Renal pelvis (tissue), 4 donors: ENCODE results near the gene ABLIM3. TPM values are rescaled to one million over a fixed set of nuclear protein-coding genes. Genes with fewer than 3 reads are reported as not detected.

Experiments
- DNase-seq: peaks from one replicate; pipeline ENCODE4 v3.0.0-alpha.2; 2013
- polyA plus RNA-seq, 3 donors: library from polyadenylated mRNA; unstranded; fragments of 120-200 nt; gene quantifications; one replicate each; pipeline ENCODE4 v1.2.1, GENCODE V29; 2013; ENCODE audit not compliant: insufficient read length in 3 of 3

The ABLIM3 gene
- polyA plus RNA-seq, 3 donors = 1.1 to 1.3 (median 1.3) TPM

DNA sequence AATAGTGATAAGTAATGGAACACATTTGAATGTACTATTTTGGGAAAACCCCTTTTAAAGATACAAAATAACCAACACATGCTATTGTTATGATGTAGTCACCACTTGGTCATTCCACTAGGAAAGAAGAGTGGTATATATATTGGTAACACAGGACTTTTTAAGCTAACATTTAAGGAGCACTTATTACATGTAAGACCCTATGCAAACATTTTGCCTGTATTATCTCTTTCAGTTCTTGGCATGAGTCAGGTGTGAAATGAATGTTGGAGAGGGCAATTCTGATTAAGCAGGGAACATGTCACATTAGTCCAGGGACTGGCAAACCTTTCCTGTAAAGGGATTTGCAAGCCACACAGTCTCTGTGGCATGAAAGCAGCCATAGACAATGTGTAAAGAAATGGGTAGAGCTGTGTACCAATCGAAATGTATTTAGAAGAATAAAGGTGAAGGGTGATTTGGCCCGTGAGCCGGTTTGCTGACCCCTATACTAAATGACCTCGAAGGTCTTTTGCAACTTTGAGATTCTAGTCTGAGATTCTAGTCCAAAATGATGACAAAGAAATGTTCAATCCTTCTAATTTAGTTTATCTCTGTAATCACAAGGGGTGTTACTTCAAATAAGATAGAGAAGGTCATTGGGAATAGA, 15.3 kb downstream of the ABLIM3 start:
- DNase-seq = no peak

DNA sequence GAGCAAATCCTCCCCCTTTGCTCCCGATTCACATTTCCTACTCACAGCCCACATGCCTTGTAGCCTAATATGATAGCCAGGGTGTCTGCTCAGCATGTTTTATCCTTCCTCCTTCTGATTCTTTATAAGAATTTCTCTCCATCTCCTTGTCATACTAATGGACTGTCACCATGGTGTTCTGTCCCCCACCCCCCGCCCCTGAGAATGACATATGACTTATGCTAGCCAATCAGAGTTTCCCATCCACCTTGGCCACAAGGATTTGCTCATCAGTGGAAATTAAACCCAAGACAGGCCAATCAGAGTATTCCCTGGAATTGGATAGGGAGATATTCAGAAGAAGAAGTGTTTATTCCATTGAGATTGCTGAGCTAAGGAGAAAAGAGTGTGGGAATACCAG, 16.0 kb downstream of the ABLIM3 start:
- no peak for DNase-seq

DNA sequence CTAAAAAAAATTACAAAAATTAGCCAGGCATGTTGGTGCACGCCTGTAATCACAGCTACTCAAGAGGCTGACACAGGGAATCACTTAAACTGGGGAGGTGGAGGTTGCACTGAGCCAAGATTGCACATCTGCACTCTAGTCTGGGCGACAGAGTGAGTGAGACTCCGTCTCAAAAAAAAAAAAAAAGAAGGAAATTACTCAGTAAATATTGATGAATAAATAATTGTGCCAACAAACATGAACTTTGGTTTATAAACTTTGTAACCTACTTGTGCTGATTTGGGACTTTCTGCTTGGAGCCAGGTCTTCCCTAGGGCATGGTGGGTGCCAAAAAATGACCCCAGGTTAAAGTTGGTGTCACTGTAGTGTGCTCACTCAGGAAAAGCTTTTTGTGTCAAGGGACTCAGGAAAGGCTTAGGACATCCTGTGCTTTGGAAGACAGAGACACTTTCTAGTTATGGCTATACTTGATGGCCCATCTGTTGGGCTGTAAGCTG, 19.0 kb downstream of the ABLIM3 start:
- DNase-seq = no peak

DNA sequence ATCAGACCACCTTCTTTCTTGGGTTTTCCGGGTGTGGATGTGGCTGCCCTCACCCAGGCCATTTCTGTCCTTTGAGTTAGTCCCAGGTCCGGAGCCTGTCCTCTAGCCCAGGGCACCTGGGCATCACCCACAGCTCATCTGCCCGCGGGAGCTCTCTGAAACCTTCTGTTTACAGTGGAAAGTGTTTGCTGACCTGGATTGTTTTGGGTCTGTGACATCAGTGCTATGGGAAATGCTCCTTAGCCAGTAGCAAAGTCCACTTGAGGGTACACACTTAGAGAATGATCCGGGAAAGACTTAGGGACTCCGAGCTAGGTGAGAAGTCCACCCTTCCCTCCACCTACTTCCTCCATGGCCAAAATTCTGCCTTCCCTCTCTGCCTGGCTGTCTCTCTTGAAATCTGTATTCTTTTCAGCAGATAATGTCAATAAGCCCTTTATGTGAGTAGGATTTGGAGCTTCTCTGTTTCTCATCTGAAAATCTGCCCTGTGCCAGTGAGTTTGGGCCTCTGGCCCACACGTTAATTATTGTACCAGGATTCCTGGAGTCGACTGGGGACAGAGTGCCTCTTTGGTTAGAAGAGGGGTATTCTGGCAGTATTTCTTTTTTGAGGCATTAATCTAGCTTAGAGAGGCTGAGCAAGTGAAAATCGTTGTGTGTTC, 19.9 kb downstream of the ABLIM3 start:
- DNase-seq = no peak

DNA sequence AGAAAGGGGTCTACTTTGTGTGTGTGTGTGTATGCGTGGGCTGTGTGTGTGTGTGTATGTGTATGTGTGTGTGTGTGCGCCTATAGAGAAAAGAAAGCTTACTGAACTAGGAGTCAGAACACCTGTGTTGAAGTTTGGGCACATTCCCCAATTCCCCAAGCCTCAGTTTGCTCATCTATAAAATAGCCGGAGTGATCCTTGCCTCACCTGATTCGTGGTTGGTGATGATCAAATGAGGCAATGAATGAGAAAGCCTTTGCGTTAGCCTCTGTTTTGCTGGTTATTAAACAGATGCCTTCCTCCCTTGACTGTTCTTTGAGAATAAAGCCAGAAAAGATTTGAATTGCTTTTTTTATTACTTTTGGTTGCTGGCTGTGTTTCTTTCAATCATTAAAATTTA, 20.6 kb downstream of the ABLIM3 start:
- DNase-seq = no peak

DNA sequence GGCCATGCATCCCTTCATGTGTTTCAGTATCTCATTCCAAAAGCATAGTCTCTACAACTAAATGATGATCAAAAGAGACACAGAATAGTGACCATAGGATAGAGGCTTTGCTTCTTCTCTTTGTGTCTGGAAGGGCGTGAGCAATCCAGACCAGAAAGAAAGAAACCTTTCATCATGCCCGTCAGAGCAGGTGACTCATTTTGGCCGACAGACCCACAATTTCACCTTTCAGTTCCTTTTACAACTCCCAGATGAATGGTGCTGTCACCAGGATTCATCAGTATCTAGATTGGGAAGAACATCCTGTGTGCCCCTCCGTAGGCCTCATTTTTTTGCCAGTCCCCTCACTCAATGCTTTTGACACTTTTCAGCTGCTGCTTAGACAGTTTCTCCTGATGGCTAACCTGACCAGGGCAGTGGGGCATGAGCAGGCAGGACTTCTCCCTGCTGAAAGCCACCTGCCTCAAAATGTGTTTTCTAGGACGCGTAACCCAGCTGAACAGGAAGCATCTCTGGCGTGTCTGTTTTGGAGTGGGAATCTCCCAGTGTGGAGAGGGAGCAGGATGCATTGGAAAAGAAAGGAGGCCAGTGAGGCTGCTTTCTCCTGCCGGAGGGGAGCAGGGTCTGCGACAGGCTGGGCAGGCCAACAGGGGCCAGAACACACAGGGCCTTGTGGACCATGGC, 21.2 kb downstream of the ABLIM3 start:
- no peak for DNase-seq

DNA sequence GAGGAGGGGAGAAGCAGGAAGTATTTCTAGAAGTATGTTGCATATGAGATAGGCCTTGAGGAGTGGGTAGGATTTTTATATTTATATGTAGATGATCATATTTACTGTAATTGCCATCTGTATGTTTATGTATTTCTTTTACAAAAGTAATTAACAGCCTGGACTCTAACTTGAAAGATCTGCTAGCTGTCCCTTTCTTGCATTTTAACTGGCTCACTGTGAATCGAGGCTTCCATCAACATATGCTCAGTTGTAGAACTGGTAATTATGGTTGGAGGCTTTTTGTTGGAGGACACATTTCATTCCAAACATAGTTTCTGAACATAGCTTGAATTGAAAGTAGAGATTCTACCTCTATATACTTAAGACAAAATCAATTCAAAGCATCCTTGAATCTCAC, 23.4 kb downstream of the ABLIM3 start:
- DNase-seq = no peak

DNA sequence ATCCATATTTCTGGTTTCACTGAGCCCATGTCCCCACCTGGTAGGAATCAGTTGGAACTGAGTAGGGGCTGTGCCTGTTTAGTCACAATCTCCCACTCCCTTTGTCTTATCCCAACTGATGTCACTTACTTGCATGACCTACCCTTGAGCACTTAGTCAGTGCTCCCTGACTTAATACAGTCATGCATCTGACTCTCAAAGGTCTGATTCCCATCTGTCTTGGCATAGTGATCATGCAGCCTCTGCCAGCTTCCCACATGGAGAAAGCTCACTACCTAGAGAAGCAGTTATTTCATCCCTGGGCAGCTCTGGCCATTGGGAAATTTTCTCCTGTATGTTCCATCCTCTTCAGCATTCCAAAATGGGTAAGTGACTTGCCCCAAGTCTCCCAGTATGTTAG, 24.8 kb downstream of the ABLIM3 start:
- no peak for DNase-seq

DNA sequence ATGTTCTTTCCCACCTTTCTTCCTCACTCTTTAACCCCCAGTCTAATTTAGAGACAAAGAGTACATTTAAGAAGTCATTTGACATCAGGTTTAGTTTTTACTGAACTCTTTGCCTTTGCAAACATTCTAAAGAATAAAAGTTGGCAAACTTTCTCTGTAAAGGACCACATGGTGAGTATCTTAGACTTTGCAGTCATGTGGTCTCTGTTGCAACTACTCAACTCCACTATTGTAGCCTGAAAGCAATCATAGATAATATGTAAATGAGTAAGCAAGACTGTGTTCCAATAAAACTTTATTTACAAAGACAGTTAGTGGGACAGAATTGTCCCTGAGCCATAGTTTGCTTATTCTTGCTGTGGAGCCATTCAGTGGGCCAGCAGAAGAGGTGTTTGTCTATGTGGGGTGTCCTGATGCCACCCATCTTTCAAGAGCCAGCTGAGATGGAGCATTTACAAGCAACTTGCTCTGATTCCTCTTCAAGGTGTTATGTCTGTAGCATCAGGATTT, 25.4 kb downstream of the ABLIM3 start:
- no peak for DNase-seq

DNA sequence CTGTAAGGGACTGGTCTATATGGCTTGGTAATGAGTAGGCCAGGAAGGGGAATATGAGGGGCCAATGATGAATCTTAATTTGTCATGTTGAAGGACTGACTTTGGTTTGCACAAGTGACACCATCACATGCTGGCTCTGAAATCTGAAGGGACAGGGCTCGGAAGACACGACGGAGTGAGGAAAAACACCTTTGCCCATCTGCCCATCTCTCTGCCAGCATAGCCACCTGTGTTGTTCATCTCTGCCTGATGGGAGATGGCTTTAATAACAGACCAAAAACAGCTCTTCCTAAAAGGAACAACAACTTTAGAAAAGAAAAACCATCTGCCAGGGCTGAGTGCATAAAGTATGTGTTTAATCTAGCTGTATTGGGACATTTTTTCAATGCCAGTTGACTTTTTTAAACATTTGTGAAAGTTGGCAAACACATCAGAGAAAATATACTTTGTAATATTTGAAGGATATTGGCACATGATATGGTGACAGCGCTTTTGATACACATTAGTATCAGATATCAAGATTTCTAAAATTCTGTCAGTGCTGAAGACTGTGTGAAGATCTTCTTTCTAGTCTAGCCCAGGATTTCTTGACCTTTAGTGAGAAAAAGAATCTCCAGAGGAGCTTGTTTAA, 27.1 kb downstream of the ABLIM3 start:
- no peak for DNase-seq

DNA sequence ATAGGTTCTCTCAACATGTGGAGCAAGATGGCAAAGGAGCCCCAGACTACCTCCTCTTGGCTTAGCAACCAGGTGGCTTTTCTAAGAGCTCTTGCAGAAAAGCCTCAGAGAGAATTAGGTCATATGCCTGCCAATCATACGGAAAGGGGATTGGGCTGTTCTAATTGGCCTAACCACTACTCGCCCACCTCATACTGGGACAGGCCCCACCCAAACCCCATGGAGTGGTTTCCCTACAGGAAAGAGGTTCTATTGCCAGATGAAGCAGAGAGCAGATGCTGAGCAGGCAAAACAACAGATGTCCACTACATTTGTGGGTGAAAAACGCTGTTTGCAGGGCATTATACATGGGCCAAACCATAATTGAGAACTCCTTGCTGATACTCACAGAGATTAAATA, 29.0 kb downstream of the ABLIM3 start:
- no peak for DNase-seq

DNA sequence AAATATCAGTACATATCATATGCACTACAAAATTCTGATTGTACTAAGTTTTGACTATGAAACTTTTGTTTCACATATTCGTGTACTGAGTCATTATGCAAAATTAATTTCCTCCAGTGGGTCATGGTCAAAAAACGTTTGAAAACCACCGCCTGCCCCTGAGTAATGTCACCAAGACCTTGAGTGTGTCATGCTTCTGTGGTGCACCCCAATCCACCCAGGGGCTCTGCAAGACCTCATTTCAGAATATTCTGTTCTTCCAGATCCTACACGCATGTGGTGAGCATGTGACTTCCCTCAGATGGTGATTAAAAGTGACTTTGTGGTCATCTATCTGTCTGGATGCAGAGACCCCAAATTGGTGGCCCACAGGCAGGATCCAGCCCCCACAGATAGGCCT, 31.0 kb downstream of the ABLIM3 start:
- DNase-seq = no peak

DNA sequence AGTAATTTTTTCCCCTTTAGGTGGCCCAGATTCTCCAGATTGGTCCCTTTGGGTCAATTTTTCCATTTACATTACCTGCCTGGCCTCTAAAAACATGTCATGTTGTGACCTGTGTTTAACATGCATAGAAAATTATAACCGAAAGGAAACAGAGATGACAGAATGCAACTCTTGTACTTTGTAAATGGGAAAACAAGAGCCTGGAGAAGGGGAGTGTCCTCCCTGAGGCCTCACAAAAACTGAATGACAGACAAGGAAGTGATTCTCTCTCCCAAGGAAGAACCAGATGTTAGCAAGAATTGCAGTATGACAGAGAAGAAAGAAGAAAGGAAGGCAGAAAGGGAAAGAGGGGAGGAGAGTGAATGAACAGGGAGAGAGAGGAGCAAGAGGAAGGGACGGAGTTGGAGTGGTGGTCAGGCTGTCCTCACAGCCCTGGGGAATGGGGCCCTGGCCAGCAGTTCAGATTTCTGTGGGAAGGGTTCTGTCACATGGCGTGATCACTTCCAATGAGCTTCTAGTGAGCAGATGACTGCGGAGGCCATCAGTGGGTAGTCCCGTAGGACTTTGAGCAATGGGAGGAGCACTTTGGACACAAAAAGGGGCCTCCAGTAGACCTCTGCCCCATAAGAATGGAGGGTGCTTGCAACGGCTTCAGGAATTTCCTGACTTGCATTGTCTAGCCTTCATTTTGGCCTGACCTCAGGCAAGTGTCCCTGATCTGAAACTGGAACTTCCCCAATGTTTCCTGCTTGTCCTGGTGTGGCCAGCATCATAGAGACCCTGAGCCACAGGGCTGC, 31.6 kb downstream of the ABLIM3 start:
- DNase-seq = no peak

DNA sequence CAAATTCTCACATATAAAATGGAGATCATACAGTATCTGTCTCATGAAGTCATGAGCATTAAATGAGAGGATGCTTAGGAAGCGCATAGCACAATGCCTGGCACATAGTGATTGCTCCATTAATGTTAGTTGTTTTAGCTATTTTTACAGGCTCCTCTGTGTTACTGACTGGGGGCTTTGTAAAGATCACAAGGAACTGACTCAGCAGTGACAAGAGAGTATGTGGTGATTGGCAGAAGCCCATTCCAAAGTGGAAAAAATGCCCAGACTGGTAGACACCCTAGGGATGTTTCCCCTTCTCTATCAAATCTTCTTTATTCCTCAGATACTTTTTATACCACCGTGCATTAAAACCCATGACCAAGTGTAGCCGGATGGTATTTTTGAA, 33.5 kb downstream of the ABLIM3 start:
- no peak for DNase-seq

DNA sequence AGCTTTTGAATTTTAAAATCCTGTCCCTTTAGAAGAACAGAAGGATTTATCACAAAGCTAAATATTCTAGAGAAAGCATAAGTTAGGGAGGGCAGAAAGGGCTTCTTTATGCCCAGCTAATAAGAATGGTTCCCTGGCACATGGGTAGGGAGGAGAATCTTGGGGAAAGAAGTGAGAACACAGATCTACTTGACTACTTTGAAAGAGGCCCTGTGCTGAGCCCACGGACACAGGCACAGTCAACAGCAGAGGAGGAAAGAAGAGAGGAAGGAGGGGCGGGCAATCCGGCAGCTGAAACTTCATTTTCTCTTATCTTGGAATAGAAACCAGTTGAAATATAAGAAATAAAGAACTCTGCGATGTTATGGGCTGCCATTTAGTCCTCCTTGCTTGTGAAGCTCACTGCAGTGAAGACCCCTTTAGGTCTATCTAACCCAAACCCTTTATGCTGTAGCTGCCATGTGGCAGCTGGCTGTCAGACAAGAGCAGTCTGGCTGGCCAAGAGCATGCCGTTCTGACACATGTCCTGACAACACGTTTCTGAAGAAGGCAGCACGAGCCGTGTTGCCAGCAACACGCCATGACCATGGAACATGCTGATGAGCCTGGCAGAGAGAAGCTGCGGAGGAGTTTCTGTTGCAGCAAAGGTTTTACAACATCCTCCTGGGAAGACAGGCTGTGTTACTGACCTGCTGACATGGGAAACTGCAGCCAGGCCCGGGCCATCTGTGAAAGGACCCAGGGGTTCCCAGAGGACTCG, 34.2 kb downstream of the ABLIM3 start:
- no peak for DNase-seq

DNA sequence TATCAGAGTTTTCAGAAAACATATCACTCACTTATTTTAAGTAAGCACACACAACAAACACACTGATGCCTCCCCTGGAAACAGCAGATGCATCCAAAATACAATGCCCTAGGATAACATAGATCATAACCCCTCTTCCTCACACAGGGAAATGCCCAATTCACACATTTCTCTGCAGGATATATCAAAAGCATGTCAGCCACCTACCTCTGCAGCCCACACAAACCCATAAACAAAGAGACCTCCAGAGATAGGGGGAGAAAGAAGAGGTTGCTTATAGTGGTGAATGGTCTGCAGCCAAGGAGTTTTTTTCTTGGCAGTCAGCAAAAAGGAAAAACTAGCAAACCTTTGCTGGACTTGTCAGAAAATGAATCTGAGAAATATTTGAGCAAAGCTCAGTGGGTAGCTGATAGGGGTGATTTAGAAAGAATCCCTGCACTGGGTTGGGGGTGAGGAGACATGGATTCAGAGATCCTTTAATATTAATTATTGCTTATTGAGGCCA, 36.1 kb downstream of the ABLIM3 start:
- no peak for DNase-seq

DNA sequence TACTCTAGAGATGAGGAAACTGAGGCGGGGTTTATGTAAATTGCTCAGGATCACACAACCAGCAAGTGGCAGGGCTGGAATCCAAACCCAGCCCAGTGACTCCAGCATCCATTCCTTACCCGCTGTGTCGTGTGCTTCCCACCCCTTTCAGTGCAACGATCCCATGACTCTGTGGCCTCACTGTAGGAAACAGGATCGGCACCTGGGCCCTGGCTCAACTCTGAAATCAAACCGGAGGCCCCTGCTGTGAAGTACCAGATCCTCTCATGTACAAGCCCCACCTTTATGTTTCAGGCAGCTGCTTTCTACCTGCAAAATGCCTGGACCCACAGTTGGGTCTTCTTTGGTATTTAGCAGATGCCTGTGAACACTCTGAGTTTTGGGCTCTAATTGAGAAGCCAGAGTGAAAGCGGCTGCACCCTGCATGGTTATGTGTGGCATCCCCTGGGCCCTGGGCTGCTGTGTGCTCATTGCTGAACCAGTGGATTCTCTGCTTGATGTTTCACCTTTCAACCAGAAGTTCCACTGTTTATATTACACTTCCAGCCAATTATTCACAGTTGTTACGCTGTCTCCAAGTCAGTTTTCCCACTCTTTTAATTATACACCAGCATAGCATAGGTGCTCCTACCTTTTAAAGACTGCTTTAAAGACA, 36.7 kb downstream of the ABLIM3 start:
- DNase-seq = no peak

DNA sequence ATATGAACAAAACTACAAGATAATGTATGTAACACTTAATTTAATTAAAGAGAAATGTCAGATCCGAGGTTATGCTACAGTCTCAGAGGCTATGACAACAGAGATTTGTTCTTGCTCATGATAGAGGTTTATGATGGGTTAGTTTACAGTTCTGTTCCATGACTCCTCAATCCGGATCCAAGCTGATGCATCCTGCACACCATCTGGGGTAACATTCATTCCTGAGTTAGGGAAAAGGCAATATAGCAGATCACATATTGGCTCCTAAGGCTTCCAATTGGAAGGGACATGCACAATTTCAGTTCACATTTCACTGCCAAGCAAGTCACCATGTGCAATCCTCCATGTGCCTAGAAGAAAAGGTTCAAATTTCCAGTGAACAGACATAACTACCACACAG, 40.4 kb downstream of the ABLIM3 start:
- DNase-seq = no peak

DNA sequence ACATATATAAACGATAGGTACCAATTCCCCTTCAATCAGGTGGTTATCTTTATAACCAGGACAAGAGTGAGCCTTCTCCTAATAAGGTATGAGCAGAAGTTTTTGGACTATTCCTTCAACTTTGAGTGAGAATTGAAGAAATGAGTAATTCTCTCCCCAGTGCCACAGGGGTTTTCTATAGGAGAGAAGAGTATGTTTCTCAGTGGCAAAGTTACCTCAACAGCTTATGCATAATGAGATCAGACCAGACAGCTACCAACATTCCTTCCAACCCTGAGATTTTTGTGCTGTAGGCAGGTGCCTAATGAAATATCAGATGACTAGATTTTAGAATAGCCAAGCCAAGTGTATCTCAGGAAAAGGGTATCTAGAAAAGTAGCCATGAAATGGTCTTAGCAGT, 40.9 kb downstream of the ABLIM3 start:
- no peak for DNase-seq

DNA sequence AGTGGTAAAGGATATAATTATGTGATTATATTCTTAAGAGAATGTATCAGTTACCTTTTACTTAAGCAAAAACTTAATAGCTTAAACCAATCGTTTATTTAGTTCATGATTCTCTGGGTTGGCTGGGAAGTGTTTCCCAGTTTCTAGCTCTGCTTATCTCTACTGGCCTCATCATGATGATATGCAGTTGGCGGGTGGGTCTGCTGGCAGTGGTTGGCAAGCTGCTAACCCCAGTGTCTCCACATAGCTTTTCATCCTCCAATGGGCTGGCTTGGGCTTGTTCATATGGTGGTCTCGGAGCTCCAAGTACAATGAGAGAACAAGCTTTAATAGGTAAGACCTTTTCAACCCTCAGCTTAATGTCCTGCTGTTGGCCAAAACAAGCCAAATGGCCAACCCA, 43.8 kb downstream of the ABLIM3 start:
- no peak for DNase-seq
